GM23338 (cell line): ENCODE measurements around the gene CHST6.

ENCODE experiments used
- EZH2 ChIP-seq: fragments of 200-600 bp; sonication (generic); IDR thresholded peaks from one replicate; pipeline ENCODE4 v1.8.0; 2017; ENCODE audit warnings: antibody characterized with exemption, mild to moderate bottlenecking, low read depth; ENCODE audit not compliant: unreplicated experiment
- EZH2phosphoT487 ChIP-seq: fragments of 200-600 bp; sonication (generic); IDR thresholded peaks from one replicate; pipeline ENCODE4 v1.8.1; 2018; ENCODE audit warnings: antibody characterized with exemption; ENCODE audit not compliant: unreplicated experiment
- POLR2AphosphoS5 ChIP-seq: IDR thresholded peaks from 2 replicates; pipeline ENCODE4 v1.6.1; 2016; ENCODE audit warnings: antibody characterized with exemption, low read depth
- STAT1 ChIP-seq: IDR thresholded peaks from one replicate; pipeline ENCODE4 v1.6.1; 2016; ENCODE audit warnings: antibody characterized with exemption; ENCODE audit not compliant: unreplicated experiment
- ZNF114 ChIP-seq: fragments of 250-450 bp; sonication (Bioruptor Pico); IDR thresholded peaks from 2 replicates; pipeline ENCODE4 v1.5.0; 2020; ENCODE audit warnings: mild to moderate bottlenecking, moderate library complexity
- ZNF331 ChIP-seq: fragments of 250-450 bp; sonication (Bioruptor Pico); IDR thresholded peaks from 2 replicates; pipeline ENCODE4 v1.5.0; 2020; ENCODE audit warnings: low read depth, mild to moderate bottlenecking, moderate library complexity
- TF ChIP-seq, protein P1 (sequence below), 2 experiments: fragments of 200-600 bp in 1 of 2; sonication (generic) in 1 of 2; conservative IDR thresholded peaks; 2 replicates each; pipeline versions ENCODE4 v1.5.1 to v1.6.1; 2016 to 2017; ENCODE audit warnings: antibody characterized with exemption in 2 of 2, low read depth in 2 of 2, mild to moderate bottlenecking in 2 of 2, moderate library complexity in 1 of 2
- TF ChIP-seq, protein P2 (sequence below): IDR thresholded peaks from one replicate; pipeline ENCODE4 v1.6.1; 2018; ENCODE audit warnings: antibody characterized with exemption; ENCODE audit not compliant: unreplicated experiment
- TF ChIP-seq, protein P3 (sequence below): IDR thresholded peaks from 2 replicates; pipeline ENCODE4 v1.6.1; 2016; ENCODE audit warnings: antibody characterized with exemption

DNA sequence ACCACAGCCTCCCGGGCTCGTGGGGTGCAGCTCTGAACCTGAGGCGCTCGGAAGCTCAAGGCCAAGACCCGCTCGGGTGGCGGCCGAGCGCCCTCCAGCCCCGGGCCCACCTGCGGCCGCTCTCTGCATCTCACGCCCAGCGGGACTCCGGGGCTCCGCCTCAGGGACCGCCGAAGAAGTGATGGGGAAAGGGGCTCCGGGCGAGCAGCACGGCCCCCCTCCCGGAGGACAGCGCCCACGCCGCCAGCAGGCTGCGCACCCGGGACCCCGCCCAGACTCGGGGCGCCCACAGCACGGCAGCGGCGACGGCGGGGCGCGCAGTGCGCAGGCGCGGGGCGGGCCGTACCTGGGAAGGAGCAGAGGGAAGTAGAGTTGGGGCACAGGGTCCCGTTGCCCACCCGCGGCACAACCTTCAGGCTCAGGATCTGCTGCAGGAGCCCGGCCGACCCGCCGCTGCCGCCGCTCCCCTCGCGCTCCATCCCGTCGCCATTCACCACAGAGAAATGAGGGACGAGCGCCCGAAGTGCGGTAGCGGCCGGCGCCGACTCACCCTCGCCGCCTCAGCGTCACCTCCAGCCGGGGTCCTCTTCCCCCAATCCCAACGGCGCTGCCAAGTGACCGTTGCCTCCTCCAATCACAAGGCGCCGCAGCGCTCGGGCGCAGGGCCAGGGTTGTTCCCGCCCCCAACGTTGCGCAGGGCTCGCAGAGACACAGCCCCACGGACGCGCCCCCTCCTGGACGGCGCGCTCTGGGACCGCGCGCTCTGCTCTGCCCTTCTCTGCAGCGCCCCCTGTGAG, 30.9 kb downstream of the CHST6 start, which contains the start of gene TMEM170A:
- TF ChIP-seq, protein P1, sequence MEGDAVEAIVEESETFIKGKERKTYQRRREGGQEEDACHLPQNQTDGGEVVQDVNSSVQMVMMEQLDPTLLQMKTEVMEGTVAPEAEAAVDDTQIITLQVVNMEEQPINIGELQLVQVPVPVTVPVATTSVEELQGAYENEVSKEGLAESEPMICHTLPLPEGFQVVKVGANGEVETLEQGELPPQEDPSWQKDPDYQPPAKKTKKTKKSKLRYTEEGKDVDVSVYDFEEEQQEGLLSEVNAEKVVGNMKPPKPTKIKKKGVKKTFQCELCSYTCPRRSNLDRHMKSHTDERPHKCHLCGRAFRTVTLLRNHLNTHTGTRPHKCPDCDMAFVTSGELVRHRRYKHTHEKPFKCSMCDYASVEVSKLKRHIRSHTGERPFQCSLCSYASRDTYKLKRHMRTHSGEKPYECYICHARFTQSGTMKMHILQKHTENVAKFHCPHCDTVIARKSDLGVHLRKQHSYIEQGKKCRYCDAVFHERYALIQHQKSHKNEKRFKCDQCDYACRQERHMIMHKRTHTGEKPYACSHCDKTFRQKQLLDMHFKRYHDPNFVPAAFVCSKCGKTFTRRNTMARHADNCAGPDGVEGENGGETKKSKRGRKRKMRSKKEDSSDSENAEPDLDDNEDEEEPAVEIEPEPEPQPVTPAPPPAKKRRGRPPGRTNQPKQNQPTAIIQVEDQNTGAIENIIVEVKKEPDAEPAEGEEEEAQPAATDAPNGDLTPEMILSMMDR (conservative IDR thresholded peaks at IDR 0.05; ENCODE audit: low read depth in 2 of 2): peak; percentile 100
- TF ChIP-seq STAT1 (no peak), EZH2phosphoT487 (no peak), EZH2 (no peak), ZNF331 (CRISPR knock-in tag) (no peak), ZNF114 (CRISPR knock-in tag) (no peak), POLR2AphosphoS5 (peak; percentile 94)
- TF ChIP-seq, protein P2, sequence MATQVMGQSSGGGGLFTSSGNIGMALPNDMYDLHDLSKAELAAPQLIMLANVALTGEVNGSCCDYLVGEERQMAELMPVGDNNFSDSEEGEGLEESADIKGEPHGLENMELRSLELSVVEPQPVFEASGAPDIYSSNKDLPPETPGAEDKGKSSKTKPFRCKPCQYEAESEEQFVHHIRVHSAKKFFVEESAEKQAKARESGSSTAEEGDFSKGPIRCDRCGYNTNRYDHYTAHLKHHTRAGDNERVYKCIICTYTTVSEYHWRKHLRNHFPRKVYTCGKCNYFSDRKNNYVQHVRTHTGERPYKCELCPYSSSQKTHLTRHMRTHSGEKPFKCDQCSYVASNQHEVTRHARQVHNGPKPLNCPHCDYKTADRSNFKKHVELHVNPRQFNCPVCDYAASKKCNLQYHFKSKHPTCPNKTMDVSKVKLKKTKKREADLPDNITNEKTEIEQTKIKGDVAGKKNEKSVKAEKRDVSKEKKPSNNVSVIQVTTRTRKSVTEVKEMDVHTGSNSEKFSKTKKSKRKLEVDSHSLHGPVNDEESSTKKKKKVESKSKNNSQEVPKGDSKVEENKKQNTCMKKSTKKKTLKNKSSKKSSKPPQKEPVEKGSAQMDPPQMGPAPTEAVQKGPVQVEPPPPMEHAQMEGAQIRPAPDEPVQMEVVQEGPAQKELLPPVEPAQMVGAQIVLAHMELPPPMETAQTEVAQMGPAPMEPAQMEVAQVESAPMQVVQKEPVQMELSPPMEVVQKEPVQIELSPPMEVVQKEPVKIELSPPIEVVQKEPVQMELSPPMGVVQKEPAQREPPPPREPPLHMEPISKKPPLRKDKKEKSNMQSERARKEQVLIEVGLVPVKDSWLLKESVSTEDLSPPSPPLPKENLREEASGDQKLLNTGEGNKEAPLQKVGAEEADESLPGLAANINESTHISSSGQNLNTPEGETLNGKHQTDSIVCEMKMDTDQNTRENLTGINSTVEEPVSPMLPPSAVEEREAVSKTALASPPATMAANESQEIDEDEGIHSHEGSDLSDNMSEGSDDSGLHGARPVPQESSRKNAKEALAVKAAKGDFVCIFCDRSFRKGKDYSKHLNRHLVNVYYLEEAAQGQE: no peak
- TF ChIP-seq, protein P3, sequence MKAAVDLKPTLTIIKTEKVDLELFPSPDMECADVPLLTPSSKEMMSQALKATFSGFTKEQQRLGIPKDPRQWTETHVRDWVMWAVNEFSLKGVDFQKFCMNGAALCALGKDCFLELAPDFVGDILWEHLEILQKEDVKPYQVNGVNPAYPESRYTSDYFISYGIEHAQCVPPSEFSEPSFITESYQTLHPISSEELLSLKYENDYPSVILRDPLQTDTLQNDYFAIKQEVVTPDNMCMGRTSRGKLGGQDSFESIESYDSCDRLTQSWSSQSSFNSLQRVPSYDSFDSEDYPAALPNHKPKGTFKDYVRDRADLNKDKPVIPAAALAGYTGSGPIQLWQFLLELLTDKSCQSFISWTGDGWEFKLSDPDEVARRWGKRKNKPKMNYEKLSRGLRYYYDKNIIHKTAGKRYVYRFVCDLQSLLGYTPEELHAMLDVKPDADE: peak; percentile 66
